ENCODE measurements around the gene GPR183.

GPR183 gene

DNA sequence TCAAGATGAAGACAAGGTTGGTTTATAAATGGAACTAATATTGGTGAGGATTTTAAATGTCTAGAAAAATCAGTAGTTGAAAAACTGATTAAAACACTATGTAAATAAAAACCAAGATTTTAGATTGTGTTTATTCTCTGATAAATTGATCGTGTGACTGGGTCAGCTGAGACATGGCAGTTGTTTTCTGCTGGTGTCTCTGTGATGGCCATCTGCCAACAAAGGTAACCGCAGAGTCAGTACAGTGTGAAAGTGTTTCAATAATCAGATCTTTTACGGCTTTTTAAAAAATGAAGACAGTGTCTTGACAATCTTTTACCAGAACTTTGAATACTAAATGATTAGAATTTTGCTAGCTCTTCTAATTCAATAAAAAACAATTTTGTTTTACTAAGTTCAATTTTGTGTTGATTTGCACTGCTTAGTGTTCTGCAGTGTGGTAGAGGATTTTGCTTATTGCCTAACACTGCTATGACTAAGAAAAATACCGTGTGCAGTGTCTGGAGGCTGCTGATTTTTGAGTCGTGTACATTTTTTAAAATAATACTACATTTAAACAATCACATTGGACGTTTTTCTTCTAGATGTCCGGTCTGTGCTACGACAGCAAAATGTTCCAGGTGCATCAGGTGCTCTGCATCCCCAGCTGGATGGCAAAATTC, 32.7 kb upstream of the GPR183 start:
- no peak for DNase-seq

- no peak for DNase-seq
Measured at GRCh38 chr13:99339230-99339721, 32.1 kb upstream of the GPR183 start.

DNA sequence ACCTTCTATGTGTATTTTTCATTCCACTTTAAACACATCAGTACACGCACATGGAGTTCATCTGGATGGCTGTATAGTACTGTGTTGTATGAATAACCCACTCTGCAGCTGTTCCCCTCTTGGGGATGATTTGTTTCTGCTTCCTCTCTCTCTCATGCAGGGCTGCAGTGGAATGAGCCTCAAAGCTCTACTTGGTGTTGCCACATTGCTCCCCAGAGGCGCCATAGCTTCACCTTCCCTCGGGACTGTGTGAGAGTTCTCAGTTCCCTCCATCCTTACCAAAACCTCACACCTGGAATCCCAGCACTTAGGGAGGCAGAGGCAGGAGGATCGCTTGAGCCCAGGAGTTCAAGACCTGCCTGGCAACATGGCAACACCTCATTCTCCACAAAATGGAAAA, 28.4 kb upstream of the GPR183 start:
- DNase-seq, result no peak

DNA sequence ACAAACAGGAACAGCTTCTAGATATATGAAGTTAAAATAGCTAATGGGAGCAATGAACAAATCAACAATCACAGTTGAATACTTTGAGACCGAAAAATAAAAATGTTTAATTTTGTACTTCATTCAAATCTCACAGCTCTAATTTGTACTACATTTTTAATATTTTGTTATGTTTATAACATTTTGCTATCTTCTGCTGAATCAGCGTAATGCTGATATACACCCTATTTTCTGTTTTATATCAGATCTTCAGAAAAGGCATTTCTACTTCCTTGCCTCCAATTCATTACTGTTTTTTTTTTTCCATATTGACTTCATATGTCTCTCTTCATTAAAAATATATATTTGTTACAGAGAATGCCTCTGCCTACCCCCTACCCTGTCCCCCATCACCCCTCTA, 27.9 kb upstream of the GPR183 start:
- no peak for DNase-seq

- no peak for DNase-seq
Measured at GRCh38 chr13:99334221-99334620, 27.0 kb upstream of the GPR183 start.

- no peak for DNase-seq
Measured at GRCh38 chr13:99332456-99332855, 25.3 kb upstream of the GPR183 start.

GRCh38 chr13:99331881-99332293, 24.7 kb upstream of the GPR183 start:
- DNase-seq, result no peak

DNA sequence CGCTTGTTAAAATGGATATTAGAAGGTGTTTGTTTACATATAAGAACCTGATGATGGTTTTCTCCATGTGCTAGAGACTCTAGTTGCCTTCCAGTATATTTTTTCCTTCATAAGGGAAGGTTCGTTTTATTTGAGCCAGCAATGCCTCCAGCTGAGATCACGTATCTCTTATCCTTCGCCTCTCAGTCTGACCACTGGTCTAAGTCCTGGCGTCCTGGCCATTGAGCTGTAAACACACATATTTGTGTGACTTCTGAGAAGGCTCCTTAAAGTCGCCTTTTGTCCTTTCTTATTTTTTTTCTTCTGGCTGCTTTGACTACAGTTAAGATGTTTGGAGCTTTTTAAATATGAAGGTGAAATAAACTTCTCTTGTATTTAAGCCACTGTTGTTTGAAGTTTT, 23.7 kb upstream of the GPR183 start:
- DNase-seq, result no peak

DNA sequence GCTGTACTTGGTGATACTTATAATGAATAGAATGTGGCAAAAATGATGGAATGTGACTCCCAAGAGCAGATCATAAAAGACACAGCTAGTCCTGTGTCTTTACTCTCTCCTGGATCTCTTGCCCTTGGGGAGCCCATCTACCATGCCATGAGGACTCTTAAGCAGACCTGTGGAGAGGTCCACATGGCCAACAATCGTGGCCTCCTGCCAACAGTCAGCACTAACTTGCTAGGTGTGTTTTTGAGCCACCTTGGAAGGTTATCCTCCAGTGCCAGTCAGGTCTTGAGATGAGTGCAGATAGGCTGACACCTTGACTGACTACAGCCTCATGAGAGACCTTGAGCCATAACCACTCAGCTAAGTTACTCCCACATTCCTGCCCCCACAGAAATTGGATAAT, 22.3 kb upstream of the GPR183 start:
- DNase-seq, result no peak

- no peak for DNase-seq
Measured at GRCh38 chr13:99327761-99328160, 20.6 kb upstream of the GPR183 start.

- no peak for DNase-seq
Measured at GRCh38 chr13:99327126-99327525, 19.9 kb upstream of the GPR183 start.

DNA sequence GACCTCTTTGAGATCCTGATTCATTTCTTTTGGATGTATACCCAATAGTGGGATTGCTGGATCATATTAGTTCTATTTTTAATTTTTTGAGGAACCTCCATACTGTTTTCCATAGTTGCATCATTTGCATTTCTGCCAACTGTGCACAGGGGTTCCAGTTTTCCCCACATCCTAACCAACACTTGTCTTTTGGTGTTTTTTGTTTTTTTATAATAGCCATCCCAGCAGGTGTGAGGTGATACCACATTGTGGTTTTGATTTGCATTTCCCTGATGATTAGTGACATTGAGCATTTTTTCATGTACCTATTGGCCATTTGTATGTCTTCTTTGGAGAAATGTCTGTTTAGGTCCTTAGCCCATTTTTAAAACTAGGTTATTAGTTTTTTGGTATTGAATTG, 18.8 kb upstream of the GPR183 start:
- DNase-seq, result no peak

DNA sequence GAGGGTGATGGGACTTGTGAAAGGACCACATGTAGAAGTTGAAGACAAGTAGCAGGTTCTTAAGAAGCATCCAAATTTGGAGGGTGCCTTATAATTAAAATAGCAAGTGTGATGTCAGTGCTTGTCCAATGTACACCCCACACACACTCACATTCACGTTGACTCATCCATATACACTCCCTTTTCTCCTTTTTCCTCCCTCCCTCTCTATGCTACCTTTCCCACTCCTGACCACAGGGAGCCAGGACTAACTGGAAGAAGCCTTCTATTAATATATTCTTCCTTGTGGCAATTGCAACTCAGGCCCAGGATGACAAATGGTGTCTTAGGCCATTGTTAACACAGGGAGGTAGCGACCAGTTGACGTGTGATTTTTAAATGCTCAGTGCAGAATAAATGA, 16.3 kb upstream of the GPR183 start:
- DNase-seq, result no peak

GRCh38 chr13:99322297-99323103, 15.3 kb upstream of the GPR183 start:
- no peak for DNase-seq

GRCh38 chr13:99321709-99322108, 14.5 kb upstream of the GPR183 start:
- DNase-seq, result no peak

GRCh38 chr13:99320693-99321481, 13.7 kb upstream of the GPR183 start:
- DNase-seq, result no peak

GRCh38 chr13:99316657-99317256, 9.6 kb upstream of the GPR183 start:
- no peak for DNase-seq

DNA sequence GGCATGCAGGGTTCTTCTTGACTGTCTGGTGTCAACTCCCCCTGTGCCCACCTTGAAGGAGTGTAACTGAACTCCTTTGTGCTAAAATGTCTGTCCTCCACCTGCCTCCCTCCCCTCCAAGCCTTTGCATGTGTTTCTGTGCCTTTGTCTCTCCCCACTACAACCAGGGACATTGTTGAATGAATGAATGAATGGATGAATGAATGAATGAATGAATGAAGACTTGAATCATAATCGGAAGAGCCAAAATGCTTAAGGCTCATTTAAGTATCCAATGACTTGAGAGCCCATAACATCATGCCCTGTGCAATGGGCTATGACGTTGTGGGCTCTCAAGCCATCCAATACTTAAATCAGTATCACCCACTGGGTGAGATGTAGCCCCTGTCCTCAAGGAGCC, 9.0 kb upstream of the GPR183 start:
- DNase-seq, result no peak

GRCh38 chr13:99315186-99315585, 8.0 kb upstream of the GPR183 start:
- DNase-seq, result no peak

- no peak for DNase-seq
Measured at GRCh38 chr13:99314640-99315176, 7.5 kb upstream of the GPR183 start.

DNA sequence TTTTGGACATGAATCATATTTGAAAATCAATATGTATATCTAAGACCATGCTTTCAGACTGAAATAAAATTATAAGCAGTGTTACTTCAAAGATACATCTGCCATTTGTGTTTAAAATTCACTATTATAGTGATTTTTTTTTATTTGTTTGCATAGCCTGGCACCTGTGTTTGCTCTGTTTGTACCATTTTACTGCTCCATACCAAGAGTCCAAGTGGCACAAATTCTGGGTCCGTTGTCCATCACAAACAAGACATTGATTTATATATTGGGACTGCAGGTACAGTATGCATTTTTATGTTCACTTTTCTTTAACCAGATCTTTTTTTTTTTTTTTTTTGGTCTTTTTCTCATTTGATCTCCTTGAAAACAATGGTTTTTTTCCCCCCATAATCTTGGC, 6.7 kb upstream of the GPR183 start:
- no peak for DNase-seq

DNA sequence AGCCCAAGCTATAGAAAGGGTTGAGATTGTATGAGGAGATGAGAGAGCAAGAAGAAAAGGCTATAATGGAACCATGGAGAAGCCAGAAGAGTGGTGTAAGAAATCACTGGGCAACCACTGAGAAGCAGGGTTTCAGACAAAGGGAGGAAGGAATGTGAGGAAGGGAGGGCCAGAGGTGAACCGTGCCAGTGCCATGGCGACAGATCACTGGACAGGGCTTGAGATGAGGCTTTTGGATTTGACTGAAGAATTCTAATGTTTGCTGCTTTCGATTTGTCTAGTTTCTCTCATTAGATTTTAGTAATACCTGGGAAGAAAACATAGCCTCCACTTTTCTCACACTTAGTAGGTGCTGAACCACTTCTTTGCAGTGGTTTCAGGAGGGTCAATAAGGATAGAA, 6.3 kb upstream of the GPR183 start:
- no peak for DNase-seq

Data from right kidney (tissue), 1 donor.